ENCODE measurements around the gene LIN28A.
A peak's percentile ranks its signal among the peaks of the same experiment; 100 is the strongest.

LIN28A gene

DNA sequence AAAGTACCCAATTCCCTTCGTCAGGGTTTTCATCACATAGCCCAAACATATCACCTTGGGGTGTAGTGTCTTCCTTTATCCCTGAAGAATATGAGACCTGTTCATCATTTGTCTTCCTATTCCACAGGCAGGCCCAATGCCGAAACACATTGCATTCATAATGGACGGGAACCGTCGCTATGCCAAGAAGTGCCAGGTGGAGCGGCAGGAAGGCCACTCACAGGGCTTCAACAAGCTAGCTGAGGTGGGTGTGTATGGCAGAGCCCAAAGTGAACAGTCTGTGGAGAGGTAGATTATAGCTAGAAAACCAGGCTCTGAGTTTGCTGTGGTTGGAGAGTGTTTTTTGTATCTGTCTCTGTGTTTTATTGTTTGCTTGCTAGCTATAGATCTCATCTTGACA lies 27.4 kb downstream of the LIN28A start:
- DNase-seq, result no peak

- no peak for DNase-seq
Observed at GRCh38 chr1:26440259-26440658, 29.6 kb downstream of the LIN28A start.

- DNase-seq, result no peak
Observed at GRCh38 chr1:26449868-26450267, 39.3 kb downstream of the LIN28A start.

- no peak for DNase-seq
Observed at GRCh38 chr1:26450908-26451307, 40.3 kb downstream of the LIN28A start.

DNA sequence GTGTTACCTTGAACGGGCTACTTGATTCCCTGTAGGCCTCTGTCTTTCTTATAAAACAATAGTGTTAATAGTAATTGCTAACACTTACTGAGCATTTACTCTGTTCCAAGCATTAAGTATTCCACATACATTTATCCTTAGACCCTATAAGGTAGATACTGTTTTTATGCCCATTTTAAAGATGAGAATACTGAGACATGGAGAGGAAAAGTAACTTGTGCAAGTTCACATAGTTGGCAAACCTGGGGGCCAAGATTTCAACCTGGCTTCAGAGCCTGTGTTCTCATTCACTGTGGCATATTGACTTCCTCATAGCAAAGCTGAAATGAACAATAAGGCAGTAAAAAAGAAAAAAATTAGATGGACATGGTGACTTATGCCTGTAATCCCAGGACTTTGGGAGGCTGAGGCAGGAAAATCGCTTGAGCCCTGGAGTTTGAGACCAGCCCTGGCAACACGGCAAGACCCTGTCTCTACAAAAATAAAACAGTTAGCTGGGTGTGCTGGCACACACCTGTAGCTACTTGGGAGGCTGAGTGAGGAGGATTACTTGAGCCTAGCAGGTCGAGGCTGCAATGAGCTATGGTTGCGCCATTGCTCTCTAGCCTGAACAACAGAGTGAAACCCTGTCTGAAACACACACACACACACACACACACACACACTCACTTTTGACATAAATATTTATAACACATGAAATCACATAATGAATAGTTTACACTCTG lies 42.0 kb downstream of the LIN28A start:
- DNase-seq, result no peak

DNA sequence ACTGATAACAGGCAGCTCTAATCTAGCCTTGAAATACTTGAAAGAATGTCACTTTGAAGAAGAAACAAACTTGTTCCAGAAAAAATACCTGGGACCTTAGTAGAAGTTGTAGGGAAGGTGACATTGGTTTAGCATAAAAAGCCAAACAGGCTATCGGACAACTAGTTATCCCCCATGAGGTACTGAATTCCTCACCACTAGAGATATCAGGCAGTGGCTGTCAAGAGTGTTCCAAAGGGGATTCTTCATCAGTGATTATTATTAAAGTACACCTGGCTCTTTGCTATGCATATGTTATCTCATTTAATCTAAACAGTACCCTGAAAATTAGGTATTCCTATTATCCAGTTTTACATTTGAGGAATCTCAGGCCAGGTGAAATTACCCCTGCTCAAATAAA lies 48.5 kb downstream of the LIN28A start:
- no peak for DNase-seq

- peak; percentile 47 for DNase-seq
Observed at GRCh38 chr1:26459573-26460031, 49.0 kb downstream of the LIN28A start.

GRCh38 chr1:26468911-26469310 lies 58.3 kb downstream of the LIN28A start:
- DNase-seq, result peak; percentile 75

GRCh38 chr1:26469558-26469957 lies 58.9 kb downstream of the LIN28A start:
- peak; percentile 97 for DNase-seq

- peak; percentile 92 for DNase-seq
Observed at GRCh38 chr1:26470878-26471497, 60.4 kb downstream of the LIN28A start.

- DNase-seq, result peak; percentile 93
Observed at GRCh38 chr1:26471498-26472319, 61.1 kb downstream of the LIN28A start.

GRCh38 chr1:26472320-26472900 lies 61.8 kb downstream of the LIN28A start, which contains the start of gene HMGN2:
TSS of gene HMGN2 (plus strand) at chr1:26472440. CDS start at chr1:26472613, 173 bp downstream.
- DNase-seq, result peak; percentile 99

DNA sequence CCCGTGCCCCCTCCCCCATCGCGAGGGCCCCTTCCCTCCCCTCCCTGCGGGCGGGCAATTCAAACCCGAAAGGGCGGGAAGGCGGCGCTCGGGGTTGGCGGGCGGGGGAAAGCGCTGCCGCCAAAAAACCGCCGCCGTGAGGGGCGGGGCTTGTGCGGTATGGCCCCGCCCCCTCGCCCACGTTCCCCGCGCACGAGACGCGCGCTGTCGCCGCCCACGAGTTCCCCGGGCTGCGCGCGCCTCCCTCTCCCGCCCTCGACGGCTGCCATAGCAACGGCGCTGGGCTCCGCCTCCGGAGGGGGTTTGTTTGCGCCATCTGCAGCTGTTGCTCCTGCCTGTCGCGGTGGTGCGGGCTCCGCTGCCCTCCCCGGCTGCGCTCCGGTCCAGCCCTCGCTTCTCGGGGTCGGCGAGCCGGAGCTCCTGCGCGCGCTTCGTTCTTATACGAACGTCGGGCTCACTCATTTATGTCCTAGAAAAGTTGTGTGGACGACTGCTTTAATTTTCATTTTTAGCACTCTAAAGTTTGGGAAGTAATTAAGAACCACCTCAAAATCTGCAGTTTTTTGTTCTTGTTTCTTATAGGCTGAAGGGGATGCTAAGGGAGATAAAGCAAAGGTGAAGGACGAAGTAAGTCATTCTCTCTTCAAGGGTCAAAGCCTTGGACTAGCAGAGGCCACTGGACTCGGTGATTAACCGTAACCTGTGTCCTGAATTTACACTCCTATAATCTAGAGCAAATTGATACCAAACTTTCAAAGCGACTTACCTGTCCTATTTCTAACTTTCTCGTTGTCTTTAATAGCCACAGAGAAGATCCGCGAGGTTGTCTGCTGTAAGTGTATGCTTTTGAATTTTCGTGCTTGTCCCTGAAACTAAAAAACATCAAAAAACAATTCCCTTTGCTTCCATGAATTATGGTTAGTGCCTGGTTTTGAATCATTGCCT lies 62.6 kb downstream of the LIN28A start:
- peak; percentile 97 for DNase-seq

GRCh38 chr1:26474818-26475217 lies 64.2 kb downstream of the LIN28A start:
- no peak for DNase-seq

GRCh38 chr1:26475989-26476388 lies 65.4 kb downstream of the LIN28A start:
- DNase-seq, result no peak

DNA sequence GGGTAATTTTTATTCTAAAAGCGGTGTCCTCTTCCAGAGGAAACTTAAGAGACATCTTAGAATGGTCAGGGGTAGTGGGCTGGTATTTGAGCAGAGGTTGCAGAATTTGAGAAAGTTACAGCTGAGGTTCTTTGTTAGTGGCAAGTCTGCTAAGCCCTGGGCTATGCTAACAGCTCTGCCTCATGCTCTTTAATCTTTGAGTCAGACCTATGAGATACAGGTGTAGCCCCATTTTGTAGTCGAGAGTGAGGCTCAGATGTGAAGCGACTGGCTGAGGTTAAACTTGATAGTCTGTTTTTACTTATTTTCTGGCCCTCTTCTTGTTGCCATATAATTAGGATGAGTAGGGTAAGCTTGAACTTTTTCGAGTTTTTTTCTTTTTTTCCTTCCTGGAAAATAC lies 66.3 kb downstream of the LIN28A start:
- DNase-seq, result peak; percentile 49

DNA sequence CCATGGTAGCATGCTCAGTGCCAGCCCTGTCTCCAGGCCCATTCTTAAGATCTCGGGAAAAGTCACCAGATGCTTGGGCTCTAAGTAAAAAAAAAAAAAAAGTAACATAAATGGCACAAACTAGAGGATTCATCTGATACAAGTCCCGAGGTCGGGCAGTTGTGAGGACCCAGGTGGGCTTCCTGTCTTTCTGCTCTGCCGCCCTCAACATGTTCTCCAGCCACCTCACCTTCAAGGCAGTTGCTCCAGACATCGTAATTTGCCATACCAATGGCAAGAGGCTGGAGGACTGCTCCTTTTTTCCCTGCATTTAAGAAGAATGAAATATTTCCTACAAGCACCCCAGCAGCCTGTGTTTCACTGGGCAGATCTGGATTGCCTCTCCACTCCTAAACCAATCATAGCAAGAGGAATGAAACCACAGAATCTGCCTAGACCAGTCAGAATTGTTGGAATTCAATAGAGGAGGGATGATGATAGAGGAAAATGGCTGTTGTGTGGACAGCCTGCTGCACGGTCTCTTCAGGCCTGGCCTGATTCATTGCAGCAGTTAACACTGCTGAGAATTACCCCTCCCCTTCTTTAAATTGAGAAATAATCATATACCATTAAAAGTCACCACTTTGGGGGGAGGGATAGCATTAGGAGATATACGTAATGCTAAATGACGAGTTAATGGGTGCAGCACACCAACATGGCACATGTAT lies 67.0 kb downstream of the LIN28A start:
- DNase-seq, result peak; percentile 65

DNA sequence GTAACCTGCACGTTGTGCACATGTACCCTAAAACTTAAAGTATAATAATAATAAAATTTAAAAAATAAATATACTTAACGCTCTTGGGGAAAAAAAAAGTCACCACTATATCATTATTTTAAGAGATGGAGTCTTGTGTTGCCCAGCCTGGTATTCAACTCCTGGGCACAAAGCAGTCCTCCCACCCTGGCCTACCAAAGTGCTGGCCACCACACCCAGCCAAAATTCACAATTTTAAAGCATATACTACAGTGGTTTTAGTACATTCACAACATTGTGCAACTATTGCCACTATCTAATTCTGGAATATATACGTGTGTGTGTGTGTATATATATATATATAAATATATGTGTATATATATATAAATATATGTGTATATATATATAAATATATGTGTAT lies 67.5 kb downstream of the LIN28A start:
- DNase-seq, result peak; percentile 38

DNA sequence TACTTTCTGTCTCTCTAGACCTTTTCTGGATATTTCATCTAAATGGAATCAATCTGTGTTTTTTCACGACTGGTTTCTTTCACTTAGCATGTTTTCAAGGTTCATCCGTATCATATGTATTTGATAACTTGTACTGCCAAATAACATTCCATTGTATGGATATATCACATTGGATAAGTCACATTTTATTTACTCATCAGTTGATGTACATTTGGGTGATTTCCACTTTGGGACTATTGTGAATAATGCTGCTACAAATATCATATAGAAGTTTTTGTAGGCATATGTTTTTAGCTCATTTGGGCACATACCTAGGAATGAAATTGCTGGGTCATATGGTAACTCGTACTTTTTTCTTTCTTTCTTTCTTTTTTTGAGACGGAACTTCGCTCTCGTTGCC lies 68.4 kb downstream of the LIN28A start:
- no peak for DNase-seq
